K562 (cell line): ENCODE data around the gene SGIP1. TPM values are rescaled to one million over a fixed set of nuclear protein-coding genes. Genes with fewer than 3 reads are reported as not detected.

ENCODE experiments used
- ATAC-seq: fragments of 200-7000 bp; cut with Tn5 transposase; 3 replicates; pipeline ENCODE4 v1.9.1; 2020; ENCODE audit warnings: moderate library complexity
- BruUV-seq: library from RNA; stranded (reverse); fragments of 400-500 nt; replicated peaks from 2 replicates; lab custom pipeline; 2021; lab: Mats Ljungman, UMichigan
- CTCF ChIA-PET: fragments of 300-600 bp; formaldehyde crosslinking; extraction: SDS; loops from one replicate; lab custom pipeline; 2021; ENCODE audit warnings: low intra/inter-chr PET ratio; lab: Yijun Ruan, JAX
- POLR2A ChIA-PET: fragments of 300-600, 350-650 bp; sonication (Branson Sonifier 250); formaldehyde crosslinking; extraction: SDS; loops from one replicate; lab custom pipeline; 2021; ENCODE audit warnings: antibody characterized with exemption, inconsistent platforms; lab: Yijun Ruan, JAX
- DNase-seq, 4 experiments: peaks; one replicate each; pipeline versions ENCODE4 v3.0.0 to v3.0.0-alpha.2; 2011 to 2018; ENCODE audit warnings: low spot score in 3 of 4, mixed read lengths in 3 of 4; ENCODE audit errors: extremely low read depth in 1 of 4
- FAIRE-seq: peaks from 2 replicates; lab custom pipeline; 2011; peaks lifted over from hg19 to GRCh38; lab: Jason Lieb, UNC
- H2AFZ ChIP-seq: 2 replicates; pipeline ENCODE4 v1.6.0; 2011; ENCODE audit warnings: low read depth, low read length, control low read depth, inconsistent platforms
- H3K27ac ChIP-seq: fragments of 200-600 bp; 3 replicates; pipeline ENCODE4 v1.8.0; 2011; ENCODE audit warnings: low read depth, mild to moderate bottlenecking, control low read depth, inconsistent platforms, low read length, moderate library complexity, mixed read lengths; ENCODE audit errors: extremely low read depth
- H3K27me3 ChIP-seq, 2 experiments: fragments of 300-600 bp in 1 of 2; 2 replicates in 1 of 2; 3 replicates in 1 of 2; pipeline versions ENCODE4 v1.6.0 to v1.8.0; 2011; ENCODE audit warnings: inconsistent platforms in 2 of 2, low read length in 2 of 2, mild to moderate bottlenecking in 1 of 2, mixed read lengths in 1 of 2, moderate library complexity in 1 of 2; ENCODE audit not compliant: control insufficient read depth in 2 of 2, insufficient read depth in 2 of 2
- H3K36me3 ChIP-seq: fragments of 300-600 bp; 3 replicates; pipeline ENCODE4 v1.8.0; 2011; ENCODE audit warnings: mild to moderate bottlenecking, low read length, inconsistent platforms; ENCODE audit not compliant: control insufficient read depth, insufficient read depth
- H3K4me1 ChIP-seq, 2 experiments: fragments of 200-600 bp in 1 of 2; replicated peaks in 1 of 2; 2 replicates in 1 of 2; 3 replicates in 1 of 2; pipeline versions ENCODE4 v1.5.1 to v1.8.0; 2011; ENCODE audit warnings: inconsistent platforms in 2 of 2, low read length in 2 of 2, mild to moderate bottlenecking in 1 of 2, mixed read lengths in 1 of 2, moderate library complexity in 1 of 2; ENCODE audit not compliant: control insufficient read depth in 2 of 2, insufficient read depth in 2 of 2
- H3K4me2 ChIP-seq: 2 replicates; pipeline ENCODE4 v1.6.1; 2011; ENCODE audit warnings: low read length, control low read depth, inconsistent platforms, mixed read lengths; ENCODE audit not compliant: insufficient read depth
- H3K4me3 ChIP-seq: fragments of 200-600 bp; sonication (generic), shearing (Covaris generic); 2 replicates; pipeline ENCODE4 v1.5.1; 2016; ENCODE audit warnings: control low read depth, inconsistent platforms
- H3K79me2 ChIP-seq: fragments of 200-600 bp; 3 replicates; pipeline ENCODE4 v1.8.0; 2011; ENCODE audit warnings: low read length, inconsistent platforms; ENCODE audit not compliant: control insufficient read depth, insufficient read depth
- H3K9ac ChIP-seq, 2 experiments: 2 replicates each; pipeline versions ENCODE4 v1.6.0 to v1.6.1; 2011; ENCODE audit warnings: low read depth in 2 of 2, low read length in 2 of 2, control low read depth in 1 of 2, inconsistent platforms in 1 of 2, mild to moderate bottlenecking in 1 of 2, mixed read lengths in 1 of 2; ENCODE audit not compliant: insufficient read depth in 1 of 2
- H3K9me1 ChIP-seq: one replicate; pipeline ENCODE4 v1.6.0; 2011; ENCODE audit warnings: inconsistent platforms, mild to moderate bottlenecking, low read length, moderate library complexity; ENCODE audit not compliant: control insufficient read depth, insufficient read depth
- H3K9me3 ChIP-seq: replicated peaks from 2 replicates; pipeline ENCODE4 v1.5.1; 2011; ENCODE audit warnings: low read depth, low read length, inconsistent platforms; ENCODE audit not compliant: control insufficient read depth, insufficient read depth
- H4K20me1 ChIP-seq: replicated peaks from 2 replicates; pipeline ENCODE4 v1.6.1; 2011; ENCODE audit warnings: low read length, inconsistent platforms, mixed read lengths; ENCODE audit not compliant: control insufficient read depth, insufficient read depth
- MCM5 ChIP-seq: fragments of 450-650 bp; IDR thresholded peaks from 2 replicates; pipeline ENCODE4 v1.6.1; 2016; ENCODE audit warnings: low read depth
- NFRKB ChIP-seq: fragments of 450-650 bp; IDR thresholded peaks from 2 replicates; pipeline ENCODE4 v1.6.1; 2016; ENCODE audit warnings: low read depth
- PML ChIP-seq: IDR thresholded peaks from 2 replicates; pipeline ENCODE4 v1.6.1; 2012; ENCODE audit warnings: low read length, inconsistent platforms
- PTTG1 ChIP-seq: fragments of 450-650 bp; IDR thresholded peaks from 2 replicates; pipeline ENCODE4 v1.6.1; 2016; ENCODE audit warnings: low read depth, mild to moderate bottlenecking, missing genetic modification characterization, missing compliant biosample characterization
- ZBED1 ChIP-seq: IDR thresholded peaks from 2 replicates; pipeline ENCODE4 v1.6.1; 2014
- ZBTB17 ChIP-seq: fragments of 450-650 bp; formaldehyde crosslinking; IDR thresholded peaks from 2 replicates; pipeline ENCODE4 v1.4.0; 2020; ENCODE audit warnings: mild to moderate bottlenecking
- WGBS: fragments of 100-300 bp; shearing (Covaris generic); methylation state at CpG from one replicate; pipeline ENCODE4 v1.1.6; 2016; ENCODE audit warnings: low coverage, mixed read lengths; ENCODE audit not compliant: insufficient coverage; ENCODE audit errors: missing lambda C conversion rate; 5-methylcytosine and 5-hydroxymethylcytosine counted together
- in situ Hi-C: fragments of 300-500 bp; cut with MboI; formaldehyde crosslinking; loops from 4 replicates; pipeline ENCODE4 v1.15.0; 2018; ENCODE audit warnings: inconsistent platforms, mixed read lengths
- intact Hi-C: fragments of 100-400 bp; cut with micrococcal nuclease; formaldehyde crosslinking; loops from 2 replicates; pipeline ENCODE4 v1.14.2; 2022
- polyA plus RNA-seq, 8 experiments: library from polyadenylated mRNA; depleted of rRNA in 4 of 8; stranded (reverse) in 5 of 8; unstranded in 3 of 8; fragments of >200 nt; fragmentation: Nextera tagmentation in 2 of 8; fragmentation: Illumina TruSeq in 1 of 8; extraction: Ambion mirVana in 2 of 8; extraction: Trizol in 1 of 8; gene quantifications; 2 replicates each; pipeline versions ENCODE4 v1.2.1 to v1.2.3, GENCODE V29; 2011 to 2014; ENCODE audit warnings: inconsistent platforms in 1 of 8, missing spikeins in 1 of 8
- total RNA-seq, 7 experiments: library from RNA; depleted of rRNA in 6 of 7; stranded (reverse); fragments of >200 nt in 6 of 7; fragmentation: Illumina TruSeq in 2 of 7; extraction: Trizol in 2 of 7; gene quantifications; 2 replicates each; pipeline versions ENCODE4 v1.2.1 to v1.2.3, GENCODE V29; 2011 to 2021; ENCODE audit warnings: low replicate concordance in 1 of 7
- TF ChIP-seq, protein P1 (sequence below), 3 experiments: fragments of 200-800 bp in 1 of 3; fragments of 250-450 bp in 1 of 3; fragments of 450-650 bp in 1 of 3; sonication (Bioruptor Pico) in 1 of 3; sonication (Bioruptor generic) in 1 of 3; formaldehyde crosslinking in 1 of 3; IDR thresholded peaks; 2 replicates each; pipeline versions ENCODE4 v1.6.1 to v1.8.0; 2016 to 2022; ENCODE audit warnings: mild to moderate bottlenecking in 2 of 3, missing genetic modification characterization in 2 of 3, missing compliant biosample characterization in 1 of 3, moderate library complexity in 1 of 3
- TF ChIP-seq, protein P2 (sequence below), 3 experiments: IDR thresholded peaks in 2 of 3; conservative IDR thresholded peaks in 1 of 3; 2 replicates each; pipeline ENCODE4 v1.5.1; 2011 to 2012; ENCODE audit warnings: low read length in 3 of 3, mild to moderate bottlenecking in 3 of 3, control low read depth in 2 of 3, improper control_type of control experiment in 1 of 3, inconsistent platforms in 1 of 3, low read depth in 1 of 3, mixed read lengths in 1 of 3, moderate library complexity in 1 of 3; ENCODE audit not compliant: insufficient read depth in 2 of 3
- TF ChIP-seq, protein P3 (sequence below): fragments of 250-450 bp; sonication (Bioruptor Pico); IDR thresholded peaks from 2 replicates; pipeline ENCODE4 v1.5.0; 2020; ENCODE audit warnings: mild to moderate bottlenecking, borderline replicate concordance

Gene SGIP1
- total and polyA plus RNA-seq, 9 of the 15 experiments (the other 6 are each of a cell fraction or from before 2014, with no cell fraction given) = 0.07 to 0.35 TPM; not detected in 7

DNA sequence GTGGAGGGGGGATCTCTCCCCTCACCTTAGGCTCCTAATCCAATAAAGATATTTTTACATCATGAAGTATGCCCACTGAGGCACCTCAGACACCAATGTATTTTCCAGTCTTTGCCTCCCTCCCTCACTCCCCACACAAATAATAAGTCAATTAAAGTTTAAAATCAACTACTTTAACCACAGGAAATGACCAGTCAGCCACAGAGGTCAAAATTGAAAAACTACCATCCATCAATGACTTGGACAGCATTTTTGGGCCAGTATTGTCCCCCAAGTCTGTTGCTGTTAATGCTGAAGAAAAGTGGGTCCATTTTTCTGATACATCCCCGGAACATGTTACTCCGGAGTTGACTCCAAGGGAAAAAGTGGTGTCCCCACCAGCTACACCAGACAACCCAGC, 147.7 kb downstream of the SGIP1 start:
- H3K9me3 ChIP-seq = no peaks in the 10 kb centered on the region
- no peak overlapping the region for H3K27ac ChIP-seq
- H3K9ac ChIP-seq = no peak overlapping the region
- ATAC-seq = no peak
- BruUV-seq = no TSS peak
- TF ChIP-seq ZBED1 (no peak), ZBTB17 (CRISPR knock-in tag) (no peak), PTTG1 (tag) (no peak), NFRKB (no peak), MCM5 (no peak), PML (no peak)
- TF ChIP-seq, protein P1, sequence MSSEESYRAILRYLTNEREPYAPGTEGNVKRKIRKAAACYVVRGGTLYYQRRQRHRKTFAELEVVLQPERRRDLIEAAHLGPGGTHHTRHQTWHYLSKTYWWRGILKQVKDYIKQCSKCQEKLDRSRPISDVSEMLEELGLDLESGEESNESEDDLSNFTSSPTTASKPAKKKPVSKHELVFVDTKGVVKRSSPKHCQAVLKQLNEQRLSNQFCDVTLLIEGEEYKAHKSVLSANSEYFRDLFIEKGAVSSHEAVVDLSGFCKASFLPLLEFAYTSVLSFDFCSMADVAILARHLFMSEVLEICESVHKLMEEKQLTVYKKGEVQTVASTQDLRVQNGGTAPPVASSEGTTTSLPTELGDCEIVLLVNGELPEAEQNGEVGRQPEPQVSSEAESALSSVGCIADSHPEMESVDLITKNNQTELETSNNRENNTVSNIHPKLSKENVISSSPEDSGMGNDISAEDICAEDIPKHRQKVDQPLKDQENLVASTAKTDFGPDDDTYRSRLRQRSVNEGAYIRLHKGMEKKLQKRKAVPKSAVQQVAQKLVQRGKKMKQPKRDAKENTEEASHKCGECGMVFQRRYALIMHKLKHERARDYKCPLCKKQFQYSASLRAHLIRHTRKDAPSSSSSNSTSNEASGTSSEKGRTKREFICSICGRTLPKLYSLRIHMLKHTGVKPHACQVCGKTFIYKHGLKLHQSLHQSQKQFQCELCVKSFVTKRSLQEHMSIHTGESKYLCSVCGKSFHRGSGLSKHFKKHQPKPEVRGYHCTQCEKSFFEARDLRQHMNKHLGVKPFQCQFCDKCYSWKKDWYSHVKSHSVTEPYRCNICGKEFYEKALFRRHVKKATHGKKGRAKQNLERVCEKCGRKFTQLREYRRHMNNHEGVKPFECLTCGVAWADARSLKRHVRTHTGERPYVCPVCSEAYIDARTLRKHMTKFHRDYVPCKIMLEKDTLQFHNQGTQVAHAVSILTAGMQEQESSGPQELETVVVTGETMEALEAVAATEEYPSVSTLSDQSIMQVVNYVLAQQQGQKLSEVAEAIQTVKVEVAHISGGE (CRISPR knock-in tag; IDR thresholded peaks at IDR 0.05) = no peak
- TF ChIP-seq, protein P2, sequence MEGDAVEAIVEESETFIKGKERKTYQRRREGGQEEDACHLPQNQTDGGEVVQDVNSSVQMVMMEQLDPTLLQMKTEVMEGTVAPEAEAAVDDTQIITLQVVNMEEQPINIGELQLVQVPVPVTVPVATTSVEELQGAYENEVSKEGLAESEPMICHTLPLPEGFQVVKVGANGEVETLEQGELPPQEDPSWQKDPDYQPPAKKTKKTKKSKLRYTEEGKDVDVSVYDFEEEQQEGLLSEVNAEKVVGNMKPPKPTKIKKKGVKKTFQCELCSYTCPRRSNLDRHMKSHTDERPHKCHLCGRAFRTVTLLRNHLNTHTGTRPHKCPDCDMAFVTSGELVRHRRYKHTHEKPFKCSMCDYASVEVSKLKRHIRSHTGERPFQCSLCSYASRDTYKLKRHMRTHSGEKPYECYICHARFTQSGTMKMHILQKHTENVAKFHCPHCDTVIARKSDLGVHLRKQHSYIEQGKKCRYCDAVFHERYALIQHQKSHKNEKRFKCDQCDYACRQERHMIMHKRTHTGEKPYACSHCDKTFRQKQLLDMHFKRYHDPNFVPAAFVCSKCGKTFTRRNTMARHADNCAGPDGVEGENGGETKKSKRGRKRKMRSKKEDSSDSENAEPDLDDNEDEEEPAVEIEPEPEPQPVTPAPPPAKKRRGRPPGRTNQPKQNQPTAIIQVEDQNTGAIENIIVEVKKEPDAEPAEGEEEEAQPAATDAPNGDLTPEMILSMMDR (IDR thresholded peaks at IDR 0.05 in 2 of 3, conservative IDR thresholded peaks at IDR 0.05 in 1 of 3; ENCODE audit: insufficient read depth in 2 of 3, low read depth in 1 of 3, low read length in 3 of 3) = no peak
- TF ChIP-seq, protein P3, sequence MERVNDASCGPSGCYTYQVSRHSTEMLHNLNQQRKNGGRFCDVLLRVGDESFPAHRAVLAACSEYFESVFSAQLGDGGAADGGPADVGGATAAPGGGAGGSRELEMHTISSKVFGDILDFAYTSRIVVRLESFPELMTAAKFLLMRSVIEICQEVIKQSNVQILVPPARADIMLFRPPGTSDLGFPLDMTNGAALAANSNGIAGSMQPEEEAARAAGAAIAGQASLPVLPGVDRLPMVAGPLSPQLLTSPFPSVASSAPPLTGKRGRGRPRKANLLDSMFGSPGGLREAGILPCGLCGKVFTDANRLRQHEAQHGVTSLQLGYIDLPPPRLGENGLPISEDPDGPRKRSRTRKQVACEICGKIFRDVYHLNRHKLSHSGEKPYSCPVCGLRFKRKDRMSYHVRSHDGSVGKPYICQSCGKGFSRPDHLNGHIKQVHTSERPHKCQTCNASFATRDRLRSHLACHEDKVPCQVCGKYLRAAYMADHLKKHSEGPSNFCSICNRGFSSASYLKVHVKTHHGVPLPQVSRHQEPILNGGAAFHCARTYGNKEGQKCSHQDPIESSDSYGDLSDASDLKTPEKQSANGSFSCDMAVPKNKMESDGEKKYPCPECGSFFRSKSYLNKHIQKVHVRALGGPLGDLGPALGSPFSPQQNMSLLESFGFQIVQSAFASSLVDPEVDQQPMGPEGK = no peak
- H3K79me2 ChIP-seq = no peaks in the 10 kb centered on the region
- no peak for DNase-seq
- H3K4me1 ChIP-seq = no peaks in the 10 kb centered on the region
- H3K36me3 ChIP-seq = no peaks in the 10 kb centered on the region
- intact Hi-C loops = no loop called here
- no peak overlapping the region for H3K4me2 ChIP-seq
- CTCF ChIA-PET = no interaction called here
- 0% methylated on average over 2 of the region's 2 CpGs for WGBS
- FAIRE-seq = no peak
- H3K27me3 ChIP-seq = peaks cover 5 to 10% of the 10 kb centered on the region in 2 experiments; a peak in 2 of 5 replicates
- POLR2A ChIA-PET = no interaction called here
- in situ Hi-C loops = no loop called here
- no peaks in the 10 kb centered on the region for H4K20me1 ChIP-seq
- no peak overlapping the region for H3K4me3 ChIP-seq
- H2AFZ ChIP-seq = no peak overlapping the region
- H3K9me1 ChIP-seq = no peaks in the 10 kb centered on the region
